HG02571 (cell line): ENCODE data around the gene RNF8.
"Not testable (repeated sequence)": the region's sequence is repeated elsewhere in the genome, so short reads cannot be mapped to it uniquely, and the experiment has no call there.

Experiments used
- ATAC-seq: cut with Tn5 transposase; IDR thresholded peaks from one replicate; pipeline ENCODE4 v1.9.1; 2021; ENCODE audit warnings: mild to moderate bottlenecking, moderate library complexity; ENCODE audit not compliant: unreplicated experiment

Gene RNF8

DNA sequence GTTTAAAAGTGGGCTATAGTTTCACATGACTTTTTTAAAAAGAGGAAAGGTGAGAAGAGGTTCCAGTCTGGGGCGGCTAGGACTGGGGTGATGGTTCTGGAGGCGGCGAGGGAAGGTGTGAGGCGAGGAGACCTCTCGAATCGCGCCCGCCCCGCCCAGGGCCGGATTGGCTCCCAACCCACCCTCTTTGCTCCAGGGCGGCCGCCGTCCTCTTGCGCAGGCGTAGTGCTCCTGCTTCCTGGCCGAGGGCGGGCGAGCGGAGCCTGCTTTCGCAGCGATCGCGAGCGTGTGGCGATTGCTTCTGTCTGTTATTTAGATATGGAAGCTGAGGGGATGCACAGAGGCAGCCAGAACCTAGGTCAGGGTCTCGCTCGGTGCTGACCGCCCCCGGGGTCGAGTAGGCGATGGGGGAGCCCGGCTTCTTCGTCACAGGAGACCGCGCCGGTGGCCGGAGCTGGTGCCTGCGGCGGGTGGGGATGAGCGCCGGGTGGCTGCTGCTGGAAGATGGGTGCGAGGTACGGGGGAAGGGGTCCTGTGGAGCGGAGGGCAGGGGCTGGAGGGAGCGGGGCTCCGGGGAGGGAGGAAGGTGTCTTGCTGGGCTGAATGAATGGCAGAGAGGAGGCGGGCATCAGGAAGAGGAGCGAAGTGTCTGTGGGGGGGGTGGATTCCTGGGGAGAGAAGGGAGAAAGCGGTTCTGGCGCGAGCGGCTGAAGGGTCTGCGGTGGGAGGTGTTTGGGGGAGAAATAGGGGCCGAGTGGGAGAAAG, at the start of gene RNF8:
Gene RNF8 (plus strand): TSS at position 223 of the 765 bp plus-strand sequence. CDS start 182 bp downstream, at position 405.
- ATAC-seq, result peak; percentile 79

DNA sequence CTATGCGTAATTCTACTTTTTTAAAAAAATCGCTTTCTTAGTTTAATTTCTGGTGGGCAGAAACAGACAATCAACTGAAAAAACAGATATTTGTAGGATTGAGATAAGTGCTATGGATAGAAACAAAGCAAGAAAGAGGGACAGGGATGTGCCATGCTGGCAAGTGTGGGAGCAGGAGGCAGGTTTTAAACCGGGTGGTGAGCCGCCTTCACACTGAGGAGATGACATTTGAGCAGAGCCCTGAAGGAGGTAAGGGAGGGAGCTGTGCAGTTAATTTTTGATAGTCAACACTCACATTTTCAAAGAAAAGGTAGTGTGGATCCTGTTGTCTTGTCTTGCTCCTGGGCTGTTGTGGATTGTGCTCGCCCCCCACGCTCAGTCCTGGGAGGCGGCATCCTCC, 49.0 kb upstream of the RNF8 start:
- no peak for ATAC-seq

DNA sequence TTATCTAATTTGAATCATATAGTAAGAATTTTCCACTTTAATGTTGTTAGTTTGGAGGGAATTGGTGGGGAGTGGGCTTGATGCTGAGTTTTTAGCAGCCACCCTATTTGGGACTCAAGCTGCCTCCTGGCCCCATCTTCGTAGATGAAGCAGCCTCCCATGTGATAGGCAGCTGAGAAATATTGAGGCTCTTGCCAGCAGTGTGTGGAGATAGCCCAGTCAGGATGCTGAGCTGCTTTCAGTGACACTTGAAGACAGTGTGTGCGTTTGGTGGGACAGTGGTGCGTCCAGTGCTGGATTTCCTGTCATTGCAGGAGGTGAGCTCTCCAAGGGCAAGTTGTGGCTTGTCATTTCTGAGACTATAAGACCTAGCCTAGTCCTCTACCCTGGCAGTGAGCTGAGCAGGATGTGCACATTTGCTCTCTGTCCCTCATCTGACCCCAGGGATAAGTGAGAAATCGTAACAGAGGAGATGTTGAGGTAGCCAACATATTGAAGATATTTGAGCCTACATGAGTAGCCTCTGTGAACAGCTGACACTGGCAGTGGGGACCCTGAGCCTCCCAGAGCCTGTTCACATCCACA, 47.9 kb upstream of the RNF8 start:
- no peak for ATAC-seq

DNA sequence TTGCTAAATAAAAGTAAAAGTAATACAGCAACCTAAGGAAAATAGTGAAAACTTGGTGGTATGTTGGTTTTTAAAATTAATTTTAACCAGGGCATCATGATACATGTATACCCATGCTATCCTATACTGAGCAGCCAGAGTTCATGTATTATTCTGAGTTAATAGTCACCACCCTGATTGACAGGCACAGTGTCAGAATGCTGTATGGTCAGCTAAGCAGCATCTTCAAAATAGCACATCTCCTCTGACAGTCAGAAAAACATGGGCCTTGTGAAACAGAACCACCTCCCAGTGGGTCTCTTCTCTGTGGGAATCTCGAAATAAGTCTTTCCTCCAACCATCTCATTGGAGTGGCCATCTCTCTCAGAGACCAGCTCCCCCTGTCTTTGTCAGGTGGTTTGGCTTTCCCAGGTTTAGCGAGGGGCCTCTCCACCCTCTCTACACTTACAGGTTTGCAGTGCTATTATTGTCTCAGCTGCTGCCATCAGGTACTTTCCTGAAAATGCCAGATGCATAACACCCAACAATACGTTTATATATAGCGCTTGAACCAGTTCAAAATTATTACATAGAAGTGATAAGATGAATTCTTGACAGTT, 47.1 kb upstream of the RNF8 start:
- no peak for ATAC-seq

DNA sequence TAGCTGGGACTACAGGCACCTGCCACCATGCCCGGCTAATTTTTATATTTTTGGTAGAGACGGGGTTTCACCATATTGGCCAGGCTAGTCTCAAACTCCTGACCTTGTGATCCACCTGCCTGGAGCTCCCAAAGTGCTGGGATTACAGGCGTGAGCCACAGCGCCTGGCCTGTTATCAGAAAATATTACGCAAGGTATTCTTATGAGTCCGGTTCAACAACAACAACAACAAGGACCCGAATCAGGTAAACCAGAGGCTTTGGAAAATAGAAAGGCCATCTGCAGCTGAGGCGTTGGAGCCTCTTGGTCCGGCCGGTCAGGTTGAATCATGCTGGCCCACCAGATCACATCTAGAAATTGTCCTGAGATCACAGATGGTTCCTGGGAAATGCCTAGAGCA, 46.3 kb upstream of the RNF8 start:
- ATAC-seq, result not testable (repeated sequence)

DNA sequence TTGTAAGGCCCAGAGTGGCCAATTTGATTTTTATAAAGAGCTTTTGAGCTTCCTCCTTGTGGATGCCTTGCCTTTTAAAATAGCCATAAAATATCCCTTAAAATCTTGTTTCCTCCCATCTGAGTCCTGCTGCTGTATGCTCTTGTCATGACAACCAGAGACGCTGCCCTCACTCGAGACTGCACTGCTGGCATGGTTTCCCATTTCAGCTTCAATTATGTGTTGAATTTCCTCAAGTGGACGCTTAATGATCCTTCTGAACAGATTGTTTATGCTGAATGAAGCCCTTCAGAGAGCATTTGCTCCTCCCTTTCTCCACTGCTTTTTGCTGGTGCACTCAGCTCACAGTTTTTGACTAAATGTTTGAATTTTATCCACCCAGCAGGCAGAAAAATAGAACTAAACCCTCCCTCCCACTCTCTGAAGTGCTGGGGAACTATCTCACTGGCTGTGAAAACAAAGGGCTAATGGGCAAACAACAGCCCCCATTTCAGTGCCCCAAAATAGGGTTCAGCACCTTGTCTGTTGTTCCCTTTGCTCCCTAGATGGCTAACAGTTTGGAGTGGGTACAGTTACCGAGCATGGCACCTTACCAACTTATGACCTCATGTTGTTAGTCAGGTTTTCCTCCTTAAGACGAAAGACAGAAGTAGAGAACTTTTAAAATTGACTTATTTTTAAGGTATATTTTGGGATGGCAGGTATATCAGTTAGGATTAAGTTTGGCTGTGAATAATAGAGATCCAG, 45.5 kb upstream of the RNF8 start:
- ATAC-seq, result no peak

DNA sequence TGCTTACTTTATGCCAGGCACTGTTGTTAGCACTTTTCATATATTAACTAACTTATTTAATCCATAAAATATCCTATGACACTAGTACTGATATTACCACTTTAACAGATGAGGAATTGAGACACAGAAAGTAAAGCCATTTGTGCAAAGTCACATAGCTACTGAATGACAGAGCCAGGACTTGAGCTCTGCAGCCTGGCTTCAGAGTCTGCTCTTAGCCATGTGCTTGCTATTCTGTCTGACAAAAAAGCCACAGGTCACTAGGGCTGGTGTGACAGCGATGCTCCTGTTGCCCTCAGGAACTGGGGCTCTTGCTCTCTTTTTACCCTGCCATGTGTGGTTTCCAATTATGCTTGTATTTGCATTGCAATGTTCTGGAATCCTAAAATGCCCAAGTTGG, 44.7 kb upstream of the RNF8 start:
- ATAC-seq, result no peak

DNA sequence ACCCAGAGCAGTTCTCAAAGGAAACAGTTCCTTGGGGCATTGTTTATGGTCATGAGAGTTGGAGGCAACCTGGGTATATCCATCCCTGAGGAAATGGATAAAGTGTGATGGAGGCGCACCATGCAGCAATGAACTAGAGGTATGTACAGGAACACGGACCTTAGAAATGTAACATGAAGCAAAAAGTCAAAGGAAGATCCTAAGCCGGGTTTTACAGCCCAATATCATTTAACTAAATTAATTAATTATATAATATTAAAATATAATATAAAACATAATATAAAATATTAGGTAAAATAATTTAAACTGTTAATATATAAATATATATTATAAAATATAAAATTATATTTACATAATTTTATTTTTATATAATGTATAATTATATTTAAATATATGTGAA, 44.1 kb upstream of the RNF8 start:
- no peak for ATAC-seq

- ATAC-seq, result no peak
Observed at GRCh38 chr6:37310966-37311365, 42.8 kb upstream of the RNF8 start.

DNA sequence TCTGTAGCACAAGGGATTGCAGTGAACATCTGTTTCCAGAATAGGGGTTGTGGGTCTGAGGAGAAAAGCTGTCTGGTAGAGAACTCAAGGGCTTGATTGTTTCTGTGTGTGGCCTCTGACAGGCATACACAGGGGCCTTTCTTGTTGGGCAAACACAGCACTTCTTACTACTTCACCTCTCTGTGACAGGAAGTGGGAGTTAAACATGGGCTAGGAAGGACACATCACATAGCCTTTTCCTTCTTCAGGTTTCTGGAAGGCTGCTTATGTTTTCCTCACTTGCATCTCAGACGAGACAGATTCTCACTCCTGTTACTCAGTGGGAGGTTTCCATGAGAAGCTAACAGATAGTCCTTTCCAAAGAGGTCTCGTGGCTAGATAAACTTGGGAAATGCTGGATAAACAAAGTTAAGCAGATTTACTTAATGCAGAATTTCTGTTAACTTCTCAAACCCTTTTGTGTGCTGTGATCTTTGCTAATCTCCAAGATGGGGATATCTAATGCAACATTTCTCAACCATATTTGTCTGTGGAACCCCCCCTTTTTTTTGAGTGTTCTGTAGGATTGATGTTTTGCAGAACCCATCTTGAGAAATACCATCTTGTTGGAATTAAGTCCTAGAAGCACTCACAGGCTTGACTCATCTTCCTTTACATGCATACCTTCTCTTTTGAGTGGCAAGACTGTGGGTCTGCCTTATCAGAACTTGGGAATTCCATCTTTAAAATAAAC, 41.9 kb upstream of the RNF8 start:
- no peak for ATAC-seq

DNA sequence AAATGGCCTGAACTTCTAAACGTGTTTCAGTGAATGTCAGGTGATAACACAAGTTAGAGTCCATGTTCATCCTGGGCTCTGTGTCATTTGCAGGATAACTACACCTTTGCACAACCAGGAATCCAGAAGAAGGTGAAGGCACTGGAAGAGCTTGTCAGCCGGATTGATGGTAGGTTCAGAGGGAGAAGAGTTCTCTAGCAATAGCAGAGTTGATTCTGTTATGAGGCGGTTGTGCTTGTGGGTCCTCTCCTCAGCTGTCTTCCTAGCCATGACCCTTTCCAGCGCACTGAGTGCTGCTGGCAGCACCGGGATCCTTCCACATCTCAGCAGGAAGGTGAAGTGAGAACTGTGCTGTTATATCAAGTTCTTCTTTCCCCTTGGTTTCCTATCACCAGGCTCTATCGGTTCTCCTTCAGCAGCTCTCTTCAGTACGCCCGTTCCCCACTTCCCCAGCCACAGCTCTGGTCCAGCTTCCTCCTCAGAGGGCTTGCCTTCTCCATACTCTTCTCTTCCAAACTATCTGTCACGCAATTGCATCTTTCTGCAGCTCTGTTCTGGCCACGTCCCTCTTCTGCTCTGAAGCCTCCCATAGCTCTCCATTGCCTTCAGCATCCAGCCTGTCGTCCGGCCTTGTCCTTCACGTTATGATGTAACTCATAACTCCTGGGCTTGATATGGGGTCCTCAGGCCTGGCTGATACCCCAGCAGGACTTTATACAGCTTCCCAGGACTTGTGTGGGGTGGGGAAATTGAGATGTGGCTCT, 39.9 kb upstream of the RNF8 start:
- ATAC-seq, result no peak

DNA sequence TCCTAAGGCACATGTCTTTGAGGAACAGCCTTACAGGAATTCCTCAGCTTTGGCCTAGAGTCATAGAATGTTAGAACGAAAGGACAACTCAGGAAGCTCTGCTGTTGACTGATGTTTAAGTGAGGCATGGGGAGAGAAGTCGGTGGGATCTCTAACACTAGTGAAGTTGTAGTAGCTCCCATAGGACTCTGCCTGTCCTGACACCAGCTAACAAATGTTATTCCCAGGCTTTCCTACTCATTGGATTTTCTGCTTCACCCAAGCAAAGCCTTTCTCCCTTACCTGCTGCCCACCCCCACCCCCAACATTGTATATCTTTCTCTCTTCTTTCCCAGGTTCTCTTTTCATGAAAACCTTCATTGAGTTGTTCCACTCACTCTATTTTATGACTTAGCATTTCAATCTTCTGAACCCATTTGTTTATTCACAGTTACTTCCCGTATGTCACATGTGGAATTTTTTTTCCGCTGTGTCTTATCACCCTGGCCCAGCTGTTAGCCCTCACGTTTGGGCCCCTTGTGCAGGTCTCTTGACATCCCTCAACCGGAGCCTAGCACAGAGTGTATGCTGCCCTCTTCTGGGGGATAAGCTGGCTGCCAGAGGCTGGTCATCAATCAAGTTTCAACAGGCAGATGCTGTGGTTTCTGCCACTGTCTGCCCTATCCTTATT, 39.2 kb upstream of the RNF8 start:
- ATAC-seq, result no peak

DNA sequence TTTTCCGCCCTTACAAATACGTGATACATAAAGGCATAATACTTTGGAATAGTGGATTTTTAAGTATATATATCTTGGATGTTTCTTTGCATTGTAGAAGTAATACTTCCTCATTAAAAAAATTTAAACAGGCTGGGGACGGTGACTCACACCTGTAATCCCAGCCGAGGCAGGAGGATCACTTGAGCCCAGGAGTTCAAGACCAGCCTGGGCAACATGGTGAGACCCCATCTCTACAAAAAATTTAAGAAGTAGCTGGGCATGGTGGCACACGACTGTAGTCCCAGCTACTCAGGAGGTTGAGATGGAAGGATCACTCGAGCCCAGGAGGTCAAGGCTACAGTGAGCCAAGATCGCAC, 38.6 kb upstream of the RNF8 start:
- no peak for ATAC-seq

- ATAC-seq, result no peak
Observed at GRCh38 chr6:37316071-37316470, 37.7 kb upstream of the RNF8 start.

- no peak for ATAC-seq
Observed at GRCh38 chr6:37317312-37318038, 36.3 kb upstream of the RNF8 start.

- ATAC-seq, result no peak
Observed at GRCh38 chr6:37319156-37319555, 34.6 kb upstream of the RNF8 start.

DNA sequence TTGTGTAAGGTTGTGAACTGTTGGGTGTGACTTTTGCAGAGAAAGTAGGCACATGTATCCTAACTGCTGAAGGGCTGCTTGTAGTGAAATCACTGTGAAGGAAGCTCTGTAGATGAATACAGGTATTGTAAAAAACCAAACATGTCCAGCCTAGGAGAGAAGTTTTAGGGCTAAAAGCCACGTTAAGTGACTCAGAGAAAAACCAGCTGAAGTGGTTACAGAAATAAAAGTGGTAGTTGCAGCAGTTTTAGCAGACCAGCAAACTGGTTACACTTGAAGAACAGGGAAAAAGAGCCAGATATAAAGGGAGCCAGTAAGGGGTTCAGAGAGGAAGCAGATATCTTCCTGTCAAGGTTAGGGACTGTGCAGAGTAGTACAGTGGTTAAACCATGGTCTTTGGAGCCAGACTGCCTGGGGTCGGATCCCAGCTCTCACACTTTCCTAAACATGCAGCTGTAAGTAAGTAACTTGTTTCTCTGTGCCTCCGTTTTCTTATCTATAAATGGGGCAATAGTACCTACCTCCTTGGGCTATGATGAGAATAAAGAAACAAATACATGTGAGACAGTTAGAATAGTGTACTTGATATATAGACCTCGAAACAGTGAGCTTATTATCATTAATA, 33.8 kb upstream of the RNF8 start:
- no peak for ATAC-seq

DNA sequence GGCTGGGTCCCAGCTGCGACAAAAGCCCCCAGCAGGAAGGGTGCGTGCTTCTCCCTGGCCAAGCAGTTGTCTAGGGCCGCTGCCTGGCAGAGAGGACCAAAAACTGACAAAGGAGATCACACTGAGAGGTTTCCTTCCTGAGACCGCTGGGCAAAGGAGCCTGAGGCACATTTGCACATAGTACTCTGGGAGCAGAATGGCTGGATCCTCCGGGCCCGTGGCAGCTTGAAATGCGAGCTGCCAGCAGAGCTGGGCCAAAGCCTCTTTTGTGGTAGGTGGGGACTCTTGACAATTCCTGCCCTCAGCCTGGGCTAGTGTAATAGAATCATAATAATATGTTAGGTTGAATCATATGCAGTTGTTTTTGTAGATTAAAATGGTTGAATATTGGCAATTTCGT, 33.1 kb upstream of the RNF8 start:
- no peak for ATAC-seq

GRCh38 chr6:37321101-37321500, 32.7 kb upstream of the RNF8 start:
- no peak for ATAC-seq
